ENCODE data around the gene ZC3H10.

The ZC3H10 gene

GRCh38 chr12:56118688-56119357 is 757 bp downstream of the ZC3H10 start:
- TF ChIP-seq ZBTB7A (IDR thresholded peaks at IDR 0.05; ENCODE audit: low read depth) (no peak; the same call in 1 of the 2 replicates), RAD21 (IDR thresholded peaks at IDR 0.05; ENCODE audit: low read depth) (no peak), CREB1 (IDR thresholded peaks at IDR 0.05; ENCODE audit: low read depth) (no peak), TEAD4 (IDR thresholded peaks at IDR 0.05) (no peak), TAF1 (IDR thresholded peaks at IDR 0.05; ENCODE audit: low read depth) (no peak), YY1 (IDR thresholded peaks at IDR 0.05; ENCODE audit: low read depth) (no peak)

DNA sequence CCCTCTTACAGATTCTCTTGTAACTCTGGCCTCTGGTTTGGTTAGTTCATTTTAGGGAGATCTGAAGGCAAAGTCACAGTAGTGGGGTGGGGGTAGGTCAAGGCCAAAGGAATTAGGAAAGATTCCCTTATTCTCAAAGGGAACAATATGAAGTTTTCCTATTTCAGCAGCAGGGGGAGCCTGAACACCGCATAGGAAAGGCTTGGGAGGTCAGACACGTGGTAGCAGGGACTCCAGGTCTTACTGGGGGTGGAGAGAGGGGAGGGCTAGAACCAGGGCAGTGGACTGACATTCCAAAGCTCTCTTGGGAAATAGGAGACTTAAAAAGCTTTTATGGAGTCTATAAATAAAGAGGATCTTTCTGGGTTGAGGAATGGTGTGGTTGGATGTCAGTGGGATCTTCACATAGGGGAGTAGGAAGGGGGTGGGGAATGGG is 1.3 kb downstream of the ZC3H10 start:
- TF ChIP-seq MAX (IDR thresholded peaks at IDR 0.05) = peak; percentile 97
- TF ChIP-seq TAF1 (IDR thresholded peaks at IDR 0.05; ENCODE audit: low read depth) = 0 out of 2 replicates have a peak, but pooled peaks have one; percentile 13
- TF ChIP-seq, protein P1, sequence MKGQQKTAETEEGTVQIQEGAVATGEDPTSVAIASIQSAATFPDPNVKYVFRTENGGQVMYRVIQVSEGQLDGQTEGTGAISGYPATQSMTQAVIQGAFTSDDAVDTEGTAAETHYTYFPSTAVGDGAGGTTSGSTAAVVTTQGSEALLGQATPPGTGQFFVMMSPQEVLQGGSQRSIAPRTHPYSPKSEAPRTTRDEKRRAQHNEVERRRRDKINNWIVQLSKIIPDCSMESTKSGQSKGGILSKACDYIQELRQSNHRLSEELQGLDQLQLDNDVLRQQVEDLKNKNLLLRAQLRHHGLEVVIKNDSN (IDR thresholded peaks at IDR 0.05) = peak; percentile 90
- peak; percentile 90 for TF ChIP-seq RAD21 (IDR thresholded peaks at IDR 0.05; ENCODE audit: low read depth)
- no peak for TF ChIP-seq REST (IDR thresholded peaks at IDR 0.05; ENCODE audit: low read depth)
- TF ChIP-seq YY1 (IDR thresholded peaks at IDR 0.05; ENCODE audit: low read depth) = no peak
- TF ChIP-seq TEAD4 (IDR thresholded peaks at IDR 0.05) = 0 out of 2 replicates have a peak, but pooled peaks have one; percentile 13

- TF ChIP-seq EP300 (IDR thresholded peaks at IDR 0.05; ENCODE audit: borderline replicate concordance) (no peak), RAD21 (IDR thresholded peaks at IDR 0.05; ENCODE audit: low read depth) (no peak), MAX (IDR thresholded peaks at IDR 0.05) (no peak), CREB1 (IDR thresholded peaks at IDR 0.05; ENCODE audit: low read depth) (no peak), TCF12 (IDR thresholded peaks at IDR 0.05; ENCODE audit: low read depth) (no peak), REST (IDR thresholded peaks at IDR 0.05; ENCODE audit: low read depth) (no peak), EGR1 (IDR thresholded peaks at IDR 0.05) (no peak), NFIC (IDR thresholded peaks at IDR 0.05) (no peak), FOXM1 (IDR thresholded peaks at IDR 0.05; ENCODE audit: borderline replicate concordance, low read depth) (no peak), YY1 (IDR thresholded peaks at IDR 0.05; ENCODE audit: low read depth) (no peak), TAF1 (IDR thresholded peaks at IDR 0.05; ENCODE audit: low read depth) (no peak), TEAD4 (IDR thresholded peaks at IDR 0.05) (no peak), ZBTB7A (IDR thresholded peaks at IDR 0.05; ENCODE audit: low read depth) (no peak), CEBPB (IDR thresholded peaks at IDR 0.05) (no peak)
- TF ChIP-seq, protein P1 (IDR thresholded peaks at IDR 0.05) = no peak
These were observed 2.2 kb downstream of the ZC3H10 start for GRCh38 chr12:56120158-56120846.

- TF ChIP-seq TCF12 (IDR thresholded peaks at IDR 0.05; ENCODE audit: low read depth) (no peak), TEAD4 (IDR thresholded peaks at IDR 0.05) (no peak), ZBTB7A (IDR thresholded peaks at IDR 0.05; ENCODE audit: low read depth) (no peak), FOXM1 (IDR thresholded peaks at IDR 0.05; ENCODE audit: borderline replicate concordance, low read depth) (no peak), EGR1 (IDR thresholded peaks at IDR 0.05) (no peak)
These were observed 3.3 kb downstream of the ZC3H10 start for GRCh38 chr12:56121204-56121870.

DNA sequence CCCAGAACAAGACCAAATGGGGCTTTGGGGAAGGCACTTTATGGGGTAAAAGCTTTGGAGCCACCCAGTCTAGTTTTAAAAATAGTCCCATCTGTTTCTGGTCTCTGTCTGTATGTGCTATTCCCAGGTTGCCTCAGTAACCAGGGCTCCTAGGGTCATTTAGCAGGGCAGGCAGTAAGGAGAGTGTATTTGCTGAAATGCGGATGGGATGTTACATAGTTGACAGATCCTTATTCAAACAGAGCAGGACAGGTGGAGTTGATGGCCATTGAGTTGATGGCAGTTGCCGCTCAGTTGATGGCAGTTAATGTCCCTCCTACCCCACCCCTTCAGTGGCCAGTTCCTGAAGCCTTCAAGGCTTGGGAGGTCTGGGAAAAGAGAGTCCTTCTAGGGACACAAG is 4.6 kb downstream of the ZC3H10 start:
- TF ChIP-seq MAX (IDR thresholded peaks at IDR 0.05) (no peak), EP300 (IDR thresholded peaks at IDR 0.05; ENCODE audit: borderline replicate concordance) (no peak), RAD21 (IDR thresholded peaks at IDR 0.05; ENCODE audit: low read depth) (no peak), REST (IDR thresholded peaks at IDR 0.05; ENCODE audit: low read depth) (no peak), TEAD4 (IDR thresholded peaks at IDR 0.05) (no peak), ZBTB7A (IDR thresholded peaks at IDR 0.05; ENCODE audit: low read depth) (no peak), YY1 (IDR thresholded peaks at IDR 0.05; ENCODE audit: low read depth) (no peak), NFIC (IDR thresholded peaks at IDR 0.05) (no peak), TCF12 (IDR thresholded peaks at IDR 0.05; ENCODE audit: low read depth) (no peak), FOXM1 (IDR thresholded peaks at IDR 0.05; ENCODE audit: borderline replicate concordance, low read depth) (no peak), TAF1 (IDR thresholded peaks at IDR 0.05; ENCODE audit: low read depth) (no peak), CEBPB (IDR thresholded peaks at IDR 0.05) (no peak), CREB1 (IDR thresholded peaks at IDR 0.05; ENCODE audit: low read depth) (no peak)
- TF ChIP-seq, protein P1 (IDR thresholded peaks at IDR 0.05) = no peak
